Neural cell (in vitro differentiated cells): ENCODE results near the gene CCDC148.
A peak's percentile ranks its signal among the peaks of the same experiment; 100 is the strongest.

Source experiments
- CTCF ChIP-seq: fragments of 450-650 bp; IDR thresholded peaks from 2 replicates; pipeline ENCODE4 v1.5.1; 2014; ENCODE audit warnings: antibody characterized with exemption, mild to moderate bottlenecking, moderate library complexity; ENCODE audit not compliant: poor library complexity, severe bottlenecking
- EP300 ChIP-seq: fragments of 450-650 bp; conservative IDR thresholded peaks from 2 replicates; pipeline ENCODE4 v1.6.1; 2014; ENCODE audit warnings: antibody characterized with exemption, mild to moderate bottlenecking, moderate library complexity; ENCODE audit not compliant: poor library complexity, severe bottlenecking
- MXI1 ChIP-seq: fragments of 450-650 bp; conservative IDR thresholded peaks from 2 replicates; pipeline ENCODE4 v1.6.1; 2014; ENCODE audit warnings: antibody characterized with exemption, mild to moderate bottlenecking; ENCODE audit not compliant: poor library complexity, severe bottlenecking
- POLR2AphosphoS5 ChIP-seq: IDR thresholded peaks from 2 replicates; pipeline ENCODE4 v1.6.1; 2012
- SMC3 ChIP-seq: fragments of 450-650 bp; conservative IDR thresholded peaks from 2 replicates; pipeline ENCODE4 v1.6.1; 2014; ENCODE audit warnings: antibody characterized with exemption, mild to moderate bottlenecking, moderate library complexity; ENCODE audit not compliant: poor library complexity

GRCh38 chr2:158192515-158193443 lies 263.8 kb downstream of the CCDC148 start:
- TF ChIP-seq CTCF (no peak), POLR2AphosphoS5 (peak; percentile 62), MXI1 (no peak), EP300 (peak; percentile 91), SMC3 (no peak)
